Kasumi-1 (cell line): ENCODE measurements around the gene MYOM3.

ENCODE experiments used
- DNase-seq, 2 experiments: peaks; one replicate each; lab custom pipeline; 2025; lab: John Stamatoyannopoulos, UW

The MYOM3 gene

DNA sequence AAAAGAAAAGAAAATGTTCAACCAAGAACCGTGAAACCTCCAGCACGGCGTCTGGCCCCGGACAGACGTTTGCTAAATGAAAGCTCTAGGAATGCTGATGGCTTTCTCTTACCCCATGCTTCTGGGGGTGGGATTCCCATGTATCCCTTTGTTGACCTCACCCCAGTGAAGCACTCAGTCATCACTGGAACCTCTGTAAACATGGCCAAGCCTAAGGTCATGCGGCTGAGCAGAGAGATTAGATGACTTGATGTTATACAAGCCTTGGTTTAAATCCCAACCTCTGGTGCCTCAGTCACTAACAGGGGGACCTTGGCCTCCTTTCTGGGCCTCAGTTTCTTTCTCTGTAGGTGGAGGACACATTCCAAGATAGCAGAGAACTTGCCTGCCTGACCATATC lies 2.8 kb upstream of the MYOM3 start:
- no peak for DNase-seq

DNA sequence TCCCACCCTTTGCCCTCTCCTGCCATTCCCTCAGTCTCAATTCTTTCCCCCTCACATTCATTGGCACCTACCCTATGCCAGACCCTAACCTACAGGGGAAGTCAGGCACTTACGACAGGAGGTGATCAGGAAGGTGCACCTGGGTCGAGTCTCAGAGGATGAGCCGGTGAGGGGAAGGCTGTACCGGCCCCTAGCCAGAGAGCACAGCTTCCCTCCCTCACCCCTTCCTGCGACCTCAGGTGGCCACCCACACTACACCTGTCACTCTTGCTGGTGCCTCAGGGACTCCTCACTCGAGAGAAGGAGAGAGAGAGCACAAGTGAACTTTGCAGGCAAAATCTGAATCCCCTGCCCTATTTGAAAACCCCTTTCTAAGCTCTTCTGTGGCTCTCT lies 1.7 kb upstream of the MYOM3 start:
- no peak for DNase-seq

DNA sequence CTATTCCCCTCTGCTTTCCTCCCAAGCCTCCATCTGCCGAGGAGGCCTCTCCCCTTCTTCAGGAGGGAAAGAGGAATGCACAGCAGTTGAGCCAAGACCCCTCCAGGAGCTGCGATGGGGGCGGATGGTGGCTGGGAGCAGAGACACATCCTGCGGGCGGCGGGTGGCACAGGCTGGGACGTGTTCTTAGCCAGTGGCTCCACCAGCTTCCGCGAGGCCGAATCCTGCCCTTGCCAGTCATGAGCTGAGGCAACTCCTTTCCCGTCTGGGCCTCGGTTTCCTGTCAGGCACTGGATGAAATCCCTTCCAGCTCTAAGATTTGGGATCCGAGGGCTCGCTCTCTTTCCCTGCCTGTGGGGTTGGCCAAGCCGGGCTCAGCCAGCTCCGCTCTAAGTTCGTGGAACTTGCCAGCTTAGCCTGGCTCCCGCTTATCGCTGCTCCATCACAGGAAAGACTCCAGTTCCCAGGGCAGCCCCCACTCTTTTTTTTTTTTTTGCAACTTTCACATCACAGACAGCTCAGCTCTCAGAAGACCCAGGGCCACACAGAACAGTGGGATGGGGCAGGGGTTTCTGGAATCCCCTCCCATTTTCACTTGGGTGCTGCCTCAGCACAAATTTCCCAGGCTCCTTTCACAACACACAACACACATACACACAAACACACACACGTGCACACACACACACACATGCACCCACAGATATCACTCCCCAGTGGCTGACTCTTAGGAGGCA lies 506 bp downstream of the MYOM3 start:
- no peak for DNase-seq

DNA sequence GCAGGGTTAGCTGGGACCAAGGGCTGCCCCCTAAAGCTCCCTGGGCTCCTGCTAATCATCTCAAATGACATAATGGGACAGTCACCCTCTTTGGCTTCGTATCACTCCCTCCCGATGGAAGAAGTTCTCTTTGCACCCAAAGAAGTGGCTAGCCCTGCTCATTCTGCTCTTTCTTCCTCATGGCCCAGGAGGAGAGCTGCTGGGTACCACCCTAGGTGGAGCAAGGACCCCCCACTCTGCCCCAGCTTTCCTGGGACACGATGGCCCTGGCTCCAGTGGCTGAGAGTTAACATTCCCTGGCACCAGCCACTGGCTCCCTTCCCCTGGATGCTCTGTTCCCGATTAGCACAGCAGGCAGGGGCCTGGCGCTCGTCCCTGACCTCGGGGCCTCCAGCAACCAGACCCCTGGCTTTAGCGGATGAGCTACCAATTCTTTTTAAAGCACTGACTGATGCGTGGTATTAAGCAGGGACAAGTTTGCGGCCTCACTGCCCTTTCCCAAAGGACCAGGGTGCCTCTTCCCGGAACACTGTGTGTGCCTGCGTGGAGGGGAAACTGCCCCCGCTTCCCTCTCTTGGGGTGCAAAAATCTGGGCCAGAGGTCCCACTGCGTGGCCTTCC lies 1.2 kb downstream of the MYOM3 start:
- no peak for DNase-seq

DNA sequence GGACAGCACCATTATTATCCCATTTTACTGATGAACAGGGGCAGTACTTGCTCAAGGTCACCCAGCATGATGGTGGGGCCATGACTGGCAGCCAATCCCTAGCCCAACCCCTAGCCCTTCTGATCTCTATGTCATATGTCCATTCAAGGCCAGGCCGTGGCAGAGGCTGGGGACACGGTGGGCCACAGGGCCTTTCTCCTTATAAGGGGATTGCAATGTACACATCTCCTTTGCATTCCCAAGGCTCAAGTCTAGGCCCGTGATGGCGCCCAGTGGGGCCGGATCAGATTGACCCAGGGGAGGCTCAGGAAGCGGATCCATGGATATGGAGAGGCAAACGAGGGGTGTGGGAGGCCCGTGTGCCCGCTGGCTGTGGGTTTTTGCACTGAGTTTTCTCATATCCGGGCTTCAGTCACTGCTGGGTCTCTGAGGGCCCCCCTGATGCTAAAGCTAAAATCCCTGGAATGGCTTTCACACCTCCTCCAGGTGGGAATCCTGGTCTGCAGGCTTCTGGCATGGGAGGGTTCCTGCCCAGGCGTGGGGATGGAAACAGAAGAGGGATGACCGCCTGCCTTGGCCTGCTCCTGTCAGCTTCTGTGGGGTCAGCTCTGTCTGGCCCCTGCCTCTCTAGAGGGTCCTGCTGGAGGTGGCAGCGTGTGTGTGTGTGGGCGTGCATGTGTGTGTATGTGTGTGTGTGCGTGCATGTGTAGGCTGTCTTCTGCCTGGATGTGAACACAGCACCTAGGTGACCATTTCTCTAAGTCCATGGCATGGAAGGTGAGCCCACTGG lies 2.1 kb downstream of the MYOM3 start:
- no peak for DNase-seq

DNA sequence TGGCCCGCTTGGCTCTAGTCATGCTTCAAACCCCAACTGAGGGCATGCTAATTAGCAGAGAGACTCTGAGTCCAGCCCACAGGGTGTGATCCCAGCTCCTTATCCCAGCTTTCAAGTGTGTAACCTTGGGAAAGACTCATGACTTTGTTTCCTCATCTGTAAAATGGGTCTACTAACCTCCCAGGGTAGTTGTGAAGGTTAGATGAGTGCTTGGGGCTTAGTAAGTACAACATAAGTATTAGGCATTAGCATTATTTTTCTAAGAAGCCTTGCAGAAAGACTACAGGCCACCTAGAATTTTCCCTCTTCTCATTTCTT lies 2.8 kb downstream of the MYOM3 start:
- no peak for DNase-seq

DNA sequence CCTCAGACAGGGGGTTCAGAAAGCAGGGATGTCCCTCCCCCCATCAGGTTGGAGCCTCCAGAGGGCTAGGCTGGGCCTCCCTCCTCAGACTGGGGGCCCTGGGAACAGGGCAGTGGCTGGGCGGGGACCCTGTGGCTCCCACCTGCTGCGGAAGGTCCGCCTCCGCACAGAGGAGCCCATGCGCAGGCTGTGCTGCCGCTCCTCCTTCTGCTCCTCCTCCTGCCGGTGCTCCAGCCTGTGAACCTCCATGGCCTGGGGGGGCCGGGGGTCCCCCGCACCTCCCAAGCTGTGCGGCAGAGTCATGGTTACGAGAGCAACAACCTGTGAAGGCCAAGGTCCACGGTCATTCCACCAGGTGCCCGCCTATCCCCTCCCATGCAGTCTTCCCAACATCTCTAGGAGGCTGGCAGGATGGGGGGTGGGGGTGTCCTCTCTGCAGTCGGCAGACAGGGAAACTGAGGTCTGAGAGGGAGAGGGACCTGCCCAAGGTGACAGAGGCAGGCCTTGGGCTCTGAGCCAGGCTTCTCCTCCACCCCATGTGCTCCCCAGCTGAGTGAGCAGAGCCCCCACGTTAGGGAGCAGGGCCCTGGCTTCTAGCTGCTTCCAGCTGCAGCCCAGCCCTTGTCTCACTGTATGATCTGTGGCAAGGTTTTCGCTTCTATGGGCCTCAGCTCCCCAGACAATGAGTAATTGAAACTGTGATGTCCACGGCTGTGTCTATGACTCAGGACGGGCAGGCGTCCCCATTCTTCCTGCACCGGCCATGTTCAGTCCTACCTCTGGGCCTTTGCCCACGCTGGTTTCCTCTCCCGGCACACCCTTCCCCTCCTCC lies 3.4 kb downstream of the MYOM3 start:
- DNase-seq = no peak

DNA sequence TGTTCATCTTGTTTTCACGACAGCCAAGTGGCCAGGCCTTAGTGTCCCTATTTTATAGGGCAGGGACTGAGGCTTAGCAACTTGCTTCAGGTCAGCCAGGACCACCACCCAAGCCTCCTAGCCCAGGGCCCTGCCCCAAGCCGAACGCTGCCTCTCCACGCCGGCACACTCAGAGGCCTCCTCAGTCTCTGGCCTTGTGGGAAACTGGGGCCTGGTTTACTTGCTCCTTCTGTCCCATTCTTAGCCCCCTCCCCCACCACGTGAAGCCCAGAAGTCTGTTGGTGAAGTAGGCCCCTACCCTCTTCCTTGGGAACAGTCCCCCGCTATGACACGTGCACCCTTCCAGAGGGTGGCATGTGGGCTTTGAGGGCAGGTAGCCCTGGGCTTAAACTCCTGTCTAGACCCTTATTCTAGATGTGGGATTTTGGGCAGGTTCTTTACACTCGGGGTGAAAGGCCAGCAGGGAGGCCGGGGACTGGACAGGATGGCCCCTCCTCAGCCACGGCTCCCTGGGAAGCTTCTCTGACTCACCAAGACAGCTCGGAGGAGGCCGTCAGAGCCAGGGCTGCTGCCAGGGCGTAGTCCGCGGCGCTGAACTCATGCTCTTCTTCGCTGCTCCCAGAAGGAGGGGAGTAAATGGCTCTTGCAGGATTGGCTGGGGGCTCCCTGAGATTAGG lies 4.3 kb downstream of the MYOM3 start:
- DNase-seq = no peak

DNA sequence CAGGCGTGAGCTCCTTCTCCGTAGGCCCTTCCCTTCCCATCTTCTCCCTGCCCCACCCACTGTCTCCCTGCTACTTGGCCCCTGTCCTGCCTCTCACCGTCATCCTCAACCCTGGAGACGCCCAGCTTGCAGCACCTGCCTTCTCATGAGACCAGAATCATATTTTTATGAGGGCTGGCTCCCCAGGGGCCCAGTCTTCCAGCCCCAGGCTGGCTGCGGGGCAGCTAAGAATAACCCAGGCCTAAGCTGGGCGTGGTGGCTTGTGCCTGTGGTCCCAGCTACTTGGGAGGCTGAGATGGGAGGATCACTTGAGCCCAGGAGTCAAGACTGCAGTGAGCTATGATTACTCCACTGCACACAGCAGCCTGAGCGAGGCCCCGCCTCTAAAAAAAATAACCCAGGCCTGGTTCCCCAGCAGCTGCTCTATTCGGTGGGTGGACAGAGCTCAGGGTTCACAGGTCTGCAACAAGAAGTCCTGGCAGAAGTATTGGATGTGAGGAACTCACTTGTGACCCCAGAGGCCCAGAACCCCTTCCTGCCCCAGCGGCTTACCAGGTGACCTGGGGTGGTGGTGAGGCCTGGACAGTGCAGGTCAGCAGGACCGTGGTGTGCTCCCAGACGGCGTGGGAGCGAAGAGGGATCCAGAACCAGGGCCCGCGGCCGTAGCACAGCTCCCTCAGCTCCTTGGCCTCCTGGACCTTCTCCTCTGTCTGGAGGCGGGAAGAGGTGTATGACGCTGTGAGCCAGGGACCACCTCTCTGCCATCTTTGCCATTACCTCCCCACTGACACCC lies 6.4 kb downstream of the MYOM3 start:
- no peak for DNase-seq

DNA sequence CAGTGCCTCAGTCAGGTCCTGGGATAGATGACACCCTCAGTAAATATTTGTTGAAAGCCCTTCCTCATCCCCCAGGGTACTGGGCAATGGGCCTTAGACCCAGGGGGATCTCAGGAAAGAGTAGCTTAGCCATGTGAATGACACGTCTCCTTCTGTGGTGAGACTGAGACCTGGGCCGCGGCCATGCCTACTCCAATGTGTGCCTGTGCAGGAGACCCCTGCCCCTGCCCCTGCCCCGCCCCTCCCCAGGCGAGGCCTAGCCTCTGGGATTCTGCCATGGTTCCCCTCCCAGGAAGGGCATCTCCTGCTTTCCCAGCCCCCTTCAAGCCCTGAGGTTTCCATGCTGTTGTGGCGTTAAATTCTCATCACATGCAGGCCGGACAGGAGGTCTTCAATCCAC lies 7.1 kb downstream of the MYOM3 start:
- DNase-seq = no peak

DNA sequence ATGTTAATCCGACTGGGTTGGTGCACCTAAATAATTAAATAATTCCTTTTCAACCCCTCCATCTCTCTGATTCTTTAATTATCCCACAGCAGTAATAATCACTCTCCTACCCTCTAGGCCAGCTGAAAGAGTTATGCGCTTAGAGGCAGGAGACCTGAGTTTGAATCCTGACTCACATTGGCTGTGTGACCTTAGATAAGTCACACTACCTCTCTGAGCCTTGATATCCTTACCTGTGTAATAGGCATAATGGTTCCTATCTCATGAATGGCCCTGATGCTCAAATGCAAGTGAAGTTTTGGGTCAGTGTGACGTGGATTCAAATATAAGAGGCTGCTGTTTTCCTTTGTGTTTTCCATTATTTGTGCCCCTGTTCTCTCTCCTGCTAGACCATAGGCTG lies 8.1 kb downstream of the MYOM3 start:
- no peak for DNase-seq

DNA sequence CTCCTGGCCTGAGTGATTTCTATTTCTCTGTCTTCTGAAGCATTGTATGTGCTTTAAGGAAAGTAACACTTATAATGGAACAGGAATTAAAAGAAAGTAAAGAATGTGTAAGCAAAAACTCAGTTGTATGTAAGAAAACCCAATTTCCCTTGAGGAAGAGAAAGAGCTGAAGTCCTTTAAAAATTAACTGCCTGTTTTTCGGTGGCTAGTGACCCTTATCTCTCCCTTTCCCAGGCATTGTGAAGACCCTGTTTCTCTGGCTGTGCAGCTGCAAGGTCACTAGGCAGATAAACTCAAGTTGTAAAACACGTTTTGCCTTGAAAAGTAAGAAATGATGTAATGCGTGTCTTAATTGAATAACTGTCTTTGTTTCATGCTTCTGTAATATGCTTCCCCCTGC lies 8.5 kb downstream of the MYOM3 start:
- no peak for DNase-seq

DNA sequence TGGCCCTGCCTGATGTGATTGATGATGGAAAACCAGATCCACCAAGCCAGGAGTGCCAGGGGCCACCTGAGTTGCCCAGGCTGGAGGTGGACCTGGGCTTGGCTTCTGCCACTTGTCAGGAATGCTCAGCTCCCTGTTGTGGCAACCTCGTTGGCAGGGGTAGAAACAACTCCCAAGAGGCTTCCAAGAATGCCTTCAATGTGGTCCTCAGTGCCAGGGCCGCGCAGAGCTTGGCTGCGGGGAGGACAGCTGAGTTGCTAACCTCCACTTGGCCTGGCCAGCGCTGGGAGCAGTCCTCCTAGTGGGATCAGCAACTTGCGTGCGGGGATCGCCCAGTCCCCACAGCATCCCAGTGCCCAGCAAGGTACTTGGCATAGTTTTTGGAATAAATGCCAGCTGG lies 9.0 kb downstream of the MYOM3 start:
- no peak for DNase-seq

DNA sequence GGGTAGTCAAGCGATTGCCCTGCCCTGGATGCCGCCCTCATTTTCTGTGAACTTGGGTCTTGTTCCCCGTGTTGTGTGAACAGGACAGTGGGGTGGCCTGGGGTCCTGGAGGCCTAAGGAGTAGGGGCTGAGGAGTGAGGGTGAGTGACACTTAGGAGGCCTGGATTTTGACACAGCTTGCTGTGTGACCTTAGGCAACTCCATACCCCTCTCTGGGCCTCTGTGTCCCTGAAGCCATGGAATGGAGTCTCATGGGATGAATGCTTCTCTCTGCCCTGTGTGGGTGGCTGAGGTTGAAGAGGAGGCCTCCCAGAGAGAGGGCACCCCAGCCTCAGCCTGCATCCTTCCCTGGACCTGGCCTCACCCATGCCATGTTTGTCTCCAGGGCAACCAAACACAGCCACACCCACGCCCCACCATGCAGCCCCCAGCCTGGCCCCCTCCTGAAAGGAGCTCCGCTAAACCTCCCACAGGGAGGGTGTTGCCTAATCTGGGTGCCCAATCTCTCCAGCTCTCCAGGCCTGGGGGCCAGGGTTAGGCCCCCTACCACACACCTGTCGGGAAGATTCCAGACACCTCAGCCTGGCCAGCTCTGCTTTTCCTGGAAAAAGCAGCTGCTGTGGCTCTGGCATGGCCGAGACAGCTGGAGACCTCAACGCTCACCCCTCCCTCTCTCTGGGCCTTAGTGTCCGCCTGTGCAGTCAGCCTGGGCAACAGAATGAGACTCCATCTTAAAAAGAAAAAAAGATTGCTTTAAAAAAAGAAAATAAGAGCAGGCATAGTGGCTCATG lies 9.9 kb downstream of the MYOM3 start:
- no peak for DNase-seq

DNA sequence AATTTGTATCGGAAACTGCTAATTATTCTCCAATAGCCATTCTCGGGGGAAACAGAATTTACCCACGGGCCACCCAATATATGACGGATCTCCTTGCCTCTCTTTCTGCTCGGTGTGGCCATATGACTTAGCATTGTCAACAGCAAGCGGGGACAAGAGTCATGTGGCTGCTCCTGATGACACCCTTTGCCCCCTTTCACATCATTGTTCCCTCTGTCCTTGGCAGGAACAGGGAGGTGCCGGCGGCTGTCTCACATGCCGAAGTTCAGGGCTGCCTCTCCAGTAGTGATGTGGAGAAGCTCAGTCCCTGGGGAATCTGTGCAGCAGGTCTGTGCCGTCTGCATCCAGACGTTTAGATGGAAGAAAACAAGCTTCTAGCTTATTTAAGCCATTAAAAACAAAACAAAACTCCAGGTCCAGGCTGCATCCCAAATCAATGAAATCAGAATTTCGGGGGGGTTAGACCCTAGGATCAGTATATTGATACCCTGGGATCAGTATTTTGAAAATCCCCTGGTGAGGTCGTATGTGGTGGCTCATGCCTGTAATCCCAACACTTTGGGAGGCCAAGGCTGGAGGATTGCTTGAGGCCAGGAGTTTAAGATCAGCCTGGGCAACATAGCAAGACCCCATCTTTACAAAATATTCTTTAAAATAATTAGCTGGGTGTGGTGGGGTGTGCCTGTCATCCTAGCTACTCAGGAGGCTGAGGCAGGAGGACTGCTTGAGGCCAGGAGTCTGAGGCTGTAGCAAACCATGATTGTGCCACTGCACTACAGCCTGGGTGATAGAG lies 10.8 kb downstream of the MYOM3 start:
- no peak for DNase-seq

DNA sequence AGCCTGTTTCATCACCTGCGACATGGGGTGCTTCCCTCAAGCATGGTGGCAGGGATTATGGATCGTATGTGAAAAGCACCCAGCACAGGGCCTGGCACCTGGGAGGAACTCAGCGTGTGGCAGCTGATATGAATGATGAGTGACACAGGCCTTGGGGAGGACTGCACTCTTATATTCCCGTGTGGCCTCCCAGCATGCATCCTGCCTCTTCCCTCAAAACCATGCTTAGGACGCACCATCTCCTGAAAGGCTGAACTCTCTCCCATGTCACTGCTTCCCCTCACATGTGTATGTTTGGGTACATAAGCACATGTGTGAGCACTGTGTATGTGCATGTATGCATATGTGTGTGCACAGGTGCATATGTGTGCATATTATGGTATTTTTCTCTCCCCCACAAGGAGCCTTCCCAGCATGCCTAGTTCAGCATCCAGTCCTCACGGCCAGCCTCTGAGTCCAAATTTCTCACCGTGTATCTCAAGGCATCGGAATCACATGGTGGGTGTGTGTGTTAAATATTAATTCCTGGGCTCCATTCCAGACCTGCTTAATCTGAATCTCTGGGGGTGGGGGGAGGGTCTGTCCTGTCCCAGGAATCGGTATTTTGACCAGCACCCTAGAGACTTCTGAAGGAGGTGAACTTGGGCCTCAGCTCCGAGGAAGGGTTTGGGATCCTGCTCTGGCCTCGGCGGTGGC lies 12.8 kb downstream of the MYOM3 start:
- DNase-seq = no peak

DNA sequence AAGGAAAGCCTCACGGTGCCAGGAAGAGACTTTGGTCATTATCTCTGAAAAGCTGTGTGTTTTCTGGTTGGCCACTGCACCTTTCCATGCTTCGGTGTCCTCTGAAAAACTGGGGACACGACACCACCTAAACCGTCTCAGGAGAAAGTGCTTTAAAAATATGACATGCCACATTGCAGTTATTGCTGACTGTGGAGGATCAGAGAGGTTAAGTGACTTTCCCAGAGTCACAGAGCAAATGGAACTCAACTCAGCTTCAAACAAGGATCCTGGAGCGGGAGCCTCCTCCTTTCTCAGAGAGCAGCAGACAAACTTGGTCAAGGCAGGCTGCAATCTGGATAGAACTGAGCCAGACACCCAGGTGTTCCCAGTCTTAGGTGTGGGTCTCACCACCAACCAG lies 13.8 kb downstream of the MYOM3 start:
- DNase-seq = no peak

DNA sequence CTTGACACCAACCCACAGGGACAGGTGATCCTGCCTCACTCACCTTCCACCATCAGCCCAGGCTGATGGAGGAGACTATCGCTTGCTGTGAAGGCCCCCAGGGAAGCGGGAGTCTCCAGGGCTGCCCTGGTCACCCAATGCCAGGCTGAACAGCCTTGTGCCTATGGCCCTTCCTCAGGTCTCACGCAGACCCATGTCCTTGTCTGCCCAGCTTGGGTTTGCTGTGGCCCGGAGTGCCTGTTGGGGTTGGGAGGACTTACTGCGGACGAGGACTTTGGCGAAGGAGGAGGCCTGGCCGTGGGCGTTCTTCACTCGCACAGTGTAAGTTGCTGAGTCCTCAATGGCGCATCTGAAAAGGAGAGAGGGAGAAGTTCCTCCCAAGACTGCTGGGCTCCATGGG lies 14.3 kb downstream of the MYOM3 start:
- no peak for DNase-seq

DNA sequence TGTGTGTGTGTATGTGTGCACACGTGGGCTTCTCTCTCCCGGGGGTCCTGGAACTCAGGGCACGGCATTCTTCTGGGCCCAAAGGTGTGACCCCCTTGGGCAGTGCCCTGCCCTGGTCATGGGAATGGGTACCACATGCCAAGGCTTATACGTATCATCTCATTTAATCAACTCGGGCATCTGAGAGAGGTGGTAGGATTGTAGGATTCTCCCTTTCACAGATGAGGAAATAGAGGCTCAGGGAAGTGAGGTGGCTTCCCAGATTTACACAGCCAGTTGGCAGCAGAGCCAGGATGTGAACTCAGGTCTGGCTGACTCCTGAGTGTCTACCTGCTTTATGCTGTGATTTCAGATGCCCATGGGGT lies 15.2 kb downstream of the MYOM3 start:
- DNase-seq = no peak
